Measurements from ENCODE around the gene EPB41L4A.
"Not testable (repeated sequence)": the region's sequence is repeated elsewhere in the genome, so short reads cannot be mapped to it uniquely, and the experiment has no call there.

The EPB41L4A gene

DNA sequence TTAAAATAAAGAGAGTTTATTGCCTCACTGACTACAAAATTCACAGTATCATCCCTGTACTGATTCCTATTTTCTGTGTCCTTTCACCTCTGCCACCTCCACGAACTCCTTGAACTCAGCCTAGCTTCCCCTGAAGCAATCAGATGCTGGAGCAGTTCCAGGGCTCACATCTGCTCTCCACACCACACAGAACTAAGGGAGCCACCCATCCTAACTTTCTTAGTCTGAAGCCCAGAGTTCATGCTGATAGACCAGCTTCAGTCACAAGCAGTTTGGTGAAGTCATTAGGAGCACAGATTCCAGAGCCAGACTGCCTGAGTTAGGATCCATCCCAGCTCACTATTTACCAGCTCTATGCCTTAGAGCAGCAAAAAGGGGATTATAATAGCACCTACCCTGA, 15.6 kb upstream of the EPB41L4A start:
- no peak for DNase-seq (ENCODE audit: low read depth in 1 of 2, low spot score in 1 of 2)
- Histone ChIP-seq H3K27ac (replicated peaks) (no peak overlapping the region), H3K4me3 (replicated peaks; ENCODE audit: insufficient read depth, low read length) (no peak overlapping the region), H3K27me3 (ENCODE audit: insufficient read depth, poor library complexity, severe bottlenecking) (no peaks in the 10 kb centered on the region)
- TF ChIP-seq GABPA (IDR thresholded peaks at IDR 0.05; ENCODE audit: low read depth), result no peak
- TF ChIP-seq POLR2AphosphoS5 (IDR thresholded peaks at IDR 0.05; ENCODE audit: low read depth), result no peak
- no peak for TF ChIP-seq REST (IDR thresholded peaks at IDR 0.05; ENCODE audit: insufficient replicate concordance, low read depth)

GRCh38 chr5:112426202-112426601, 7.1 kb upstream of the EPB41L4A start:
- DNase-seq (ENCODE audit: low read depth in 1 of 2, low spot score in 1 of 2); H3K4me3 ChIP-seq (replicated peaks; ENCODE audit: insufficient read depth, low read length); H3K27me3 ChIP-seq (ENCODE audit: insufficient read depth, poor library complexity, severe bottlenecking); H3K27ac ChIP-seq (replicated peaks): not testable (repeated sequence)

GRCh38 chr5:112419986-112420864, 1.1 kb upstream of the EPB41L4A start:
- H3K27me3 ChIP-seq (ENCODE audit: insufficient read depth, poor library complexity, severe bottlenecking), result peaks cover 10% of the 10 kb centered on the region
- DNase-seq (ENCODE audit: low read depth in 1 of 2, low spot score in 1 of 2), result peak in 1 of 2 experiments; percentile 6
- H3K27ac ChIP-seq (replicated peaks), result no peak overlapping the region
- H3K4me3 ChIP-seq (replicated peaks; ENCODE audit: insufficient read depth, low read length), result peak overlapping the region; percentile 40
- TF ChIP-seq GABPA (IDR thresholded peaks at IDR 0.05; ENCODE audit: low read depth) (no peak), SPI1 (IDR thresholded peaks at IDR 0.05; ENCODE audit: borderline replicate concordance, low read depth) (no peak), CTCF (IDR thresholded peaks at IDR 0.05; ENCODE audit: insufficient read depth, low read length) (no peak), POLR2AphosphoS5 (IDR thresholded peaks at IDR 0.05; ENCODE audit: low read depth) (no peak), REST (IDR thresholded peaks at IDR 0.05; ENCODE audit: insufficient replicate concordance, low read depth) (no peak)

DNA sequence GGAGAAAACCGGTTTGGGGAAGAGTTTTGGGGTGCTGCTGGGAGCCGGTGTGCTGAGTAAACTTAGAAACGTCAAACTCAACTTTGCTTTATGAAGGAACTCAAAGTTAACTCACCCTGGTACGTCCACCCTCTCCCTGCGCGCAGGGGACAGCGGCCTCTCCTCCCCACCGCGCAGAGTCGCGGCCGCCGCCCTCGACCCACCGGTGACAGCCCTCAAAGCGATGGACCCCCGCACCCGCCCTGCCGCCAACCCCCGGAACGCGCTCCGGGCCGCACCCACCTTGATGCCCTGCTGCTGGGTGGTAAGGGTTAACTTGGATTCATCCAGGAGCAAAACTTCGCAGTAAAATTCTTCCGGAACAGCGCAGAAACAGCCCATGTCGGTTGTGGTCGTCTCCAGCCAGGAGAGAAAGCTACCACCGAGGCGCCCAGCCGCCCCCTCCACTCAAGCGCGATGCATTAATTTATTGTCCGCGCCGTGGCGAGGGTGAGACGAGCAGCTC, 366 bp downstream of the EPB41L4A start:
- Histone ChIP-seq H3K27ac (replicated peaks) (no peak overlapping the region), H3K4me3 (replicated peaks; ENCODE audit: insufficient read depth, low read length) (no peak overlapping the region)
- TF ChIP-seq GABPA (IDR thresholded peaks at IDR 0.05; ENCODE audit: low read depth), result no peak
- TF ChIP-seq SPI1 (IDR thresholded peaks at IDR 0.05; ENCODE audit: borderline replicate concordance, low read depth), result no peak
- TF ChIP-seq POLR2AphosphoS5 (IDR thresholded peaks at IDR 0.05; ENCODE audit: low read depth), result no peak
- TF ChIP-seq CTCF (IDR thresholded peaks at IDR 0.05; ENCODE audit: insufficient read depth, low read length), result no peak
- no peak for TF ChIP-seq REST (IDR thresholded peaks at IDR 0.05; ENCODE audit: insufficient replicate concordance, low read depth)

More for the DNA sequence above, 366 bp downstream of the EPB41L4A start:
- no peak for DNase-seq (ENCODE audit: low read depth in 1 of 2, low spot score in 1 of 2)
- H3K27me3 ChIP-seq (ENCODE audit: insufficient read depth, poor library complexity, severe bottlenecking), result peaks cover 10% of the 10 kb centered on the region

Measured in HL-60 (cell line).